Right hindlimb (tissue), 1 donor: Measurements from ENCODE around the gene NBEAL2.

Experiments used
- DNase-seq: peaks from one replicate; pipeline ENCODE4 v3.0.0-alpha.2; 2018

NBEAL2 gene

GRCh38 chr3:47000922-47001730, 21.7 kb downstream of the NBEAL2 start:
- DNase-seq = no peak

- no peak for DNase-seq
These were observed 22.3 kb downstream of the NBEAL2 start for GRCh38 chr3:47001731-47002170.

DNA sequence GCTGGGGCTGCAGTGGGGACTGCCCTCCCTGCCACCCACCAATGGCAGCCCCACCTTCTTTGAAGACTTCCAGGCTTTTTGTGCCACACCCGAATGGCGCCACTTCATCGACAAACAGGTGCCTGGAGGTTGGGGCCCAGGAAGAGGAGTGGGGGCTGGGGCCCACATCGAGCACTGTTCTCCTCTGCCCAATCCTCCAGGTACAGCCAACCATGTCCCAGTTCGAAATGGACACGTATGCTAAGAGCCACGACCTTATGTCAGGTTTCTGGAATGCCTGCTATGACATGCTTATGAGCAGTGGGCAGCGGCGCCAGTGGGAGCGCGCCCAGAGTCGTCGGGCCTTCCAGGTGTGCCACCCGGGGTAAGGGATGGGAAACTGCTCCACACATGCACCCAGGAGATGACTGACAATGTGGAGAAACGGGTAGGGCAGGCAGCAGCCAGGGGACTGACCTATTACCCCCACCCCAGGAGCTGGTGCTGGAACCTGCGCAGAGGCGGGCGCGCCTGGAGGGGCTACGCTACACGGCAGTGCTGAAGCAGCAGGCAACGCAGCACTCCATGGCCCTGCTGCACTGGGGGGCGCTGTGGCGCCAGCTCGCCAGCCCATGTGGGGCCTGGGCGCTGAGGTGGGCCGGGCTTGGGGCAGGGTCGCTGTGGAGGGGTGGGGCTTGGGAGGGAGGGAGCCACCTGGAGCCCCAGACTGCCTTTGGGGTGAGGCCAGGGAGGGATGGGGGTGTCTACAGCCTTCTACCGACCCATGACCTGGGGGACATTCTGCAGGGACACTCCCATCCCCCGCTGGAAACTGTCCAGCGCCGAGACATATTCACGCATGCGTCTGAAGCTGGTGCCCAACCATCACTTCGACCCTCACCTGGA, 22.9 kb downstream of the NBEAL2 start:
- DNase-seq = no peak

GRCh38 chr3:47003056-47003410, 23.6 kb downstream of the NBEAL2 start:
- DNase-seq = no peak

- no peak for DNase-seq
These were observed 24.2 kb downstream of the NBEAL2 start for GRCh38 chr3:47003461-47004368.

DNA sequence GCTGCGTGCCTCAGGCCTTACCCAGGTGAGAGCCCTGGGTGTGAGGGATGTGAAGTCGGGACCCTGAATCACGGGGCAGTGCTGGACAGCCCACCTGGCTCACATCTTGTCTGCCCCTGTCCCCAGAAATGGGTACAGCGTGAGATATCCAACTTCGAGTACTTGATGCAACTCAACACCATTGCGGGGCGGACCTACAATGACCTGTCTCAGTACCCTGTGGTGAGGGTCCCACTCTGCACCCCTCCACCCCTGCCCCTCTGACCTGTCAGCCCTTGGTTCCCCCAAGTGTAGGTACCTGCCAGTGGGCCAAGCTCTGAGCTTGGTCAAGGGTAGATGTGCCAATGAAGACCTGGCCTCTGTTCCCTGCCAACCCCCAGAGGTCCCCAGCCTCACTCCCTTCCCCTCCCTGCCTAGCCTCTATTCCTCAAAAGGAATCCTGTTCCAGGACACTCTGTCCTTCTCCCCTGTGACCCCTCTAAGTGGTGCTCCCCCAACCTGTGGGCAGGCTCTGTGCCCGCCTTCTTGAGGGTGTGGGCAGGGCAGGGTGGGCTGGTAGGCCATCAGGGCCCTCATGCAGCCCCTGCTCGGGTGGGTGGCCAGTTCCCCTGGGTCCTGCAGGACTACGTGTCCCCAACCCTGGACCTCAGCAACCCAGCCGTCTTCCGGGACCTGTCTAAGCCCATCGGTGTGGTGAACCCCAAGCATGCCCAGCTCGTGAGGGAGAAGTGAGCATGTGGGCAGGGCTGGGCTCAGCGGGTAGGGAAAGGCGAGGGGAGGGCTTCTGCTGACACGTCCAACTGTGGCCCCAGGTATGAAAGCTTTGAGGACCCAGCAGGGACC, 25.1 kb downstream of the NBEAL2 start:
- peak; percentile 18 for DNase-seq

GRCh38 chr3:47005212-47006144, 26.0 kb downstream of the NBEAL2 start:
- peak; percentile 18 for DNase-seq

DNA sequence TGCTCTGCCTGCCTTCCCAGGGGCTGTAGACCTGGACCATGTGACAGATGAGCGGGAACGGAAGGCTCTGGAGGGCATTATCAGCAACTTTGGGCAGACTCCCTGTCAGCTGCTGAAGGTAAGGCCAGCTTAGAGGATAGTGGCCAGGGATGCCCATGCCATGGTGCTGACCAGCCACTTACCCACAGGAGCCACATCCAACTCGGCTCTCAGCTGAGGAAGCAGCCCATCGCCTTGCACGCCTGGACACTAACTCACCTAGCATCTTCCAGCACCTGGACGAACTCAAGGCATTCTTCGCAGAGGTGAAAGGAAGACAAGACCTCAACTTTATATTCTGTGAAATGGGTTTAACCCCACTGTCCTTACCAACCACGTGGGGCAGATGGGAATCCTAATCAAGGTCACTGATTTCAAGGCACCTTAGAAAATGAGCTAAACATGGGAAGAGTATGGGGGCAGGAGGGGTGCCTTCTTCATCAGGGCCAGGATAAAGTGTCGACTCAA, 26.7 kb downstream of the NBEAL2 start:
- DNase-seq = peak; percentile 7

DNA sequence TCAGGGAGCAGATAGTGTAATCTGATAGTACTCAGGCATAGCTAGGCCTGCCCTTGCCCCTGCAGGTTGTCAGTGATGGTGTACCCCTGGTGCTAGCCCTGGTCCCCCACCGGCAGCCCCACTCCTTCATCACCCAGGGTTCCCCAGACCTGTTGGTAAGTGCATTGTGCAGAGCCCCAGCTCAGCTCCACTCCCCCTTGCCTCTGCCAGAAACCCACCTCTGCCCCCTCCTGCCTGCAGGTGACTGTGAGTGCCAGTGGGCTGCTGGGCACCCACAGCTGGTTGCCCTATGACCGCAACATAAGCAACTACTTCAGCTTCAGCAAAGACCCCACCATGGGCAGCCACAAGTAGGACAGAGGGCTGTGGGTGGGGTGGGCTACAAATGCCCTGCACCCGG, 27.5 kb downstream of the NBEAL2 start:
- DNase-seq = peak; percentile 13

DNA sequence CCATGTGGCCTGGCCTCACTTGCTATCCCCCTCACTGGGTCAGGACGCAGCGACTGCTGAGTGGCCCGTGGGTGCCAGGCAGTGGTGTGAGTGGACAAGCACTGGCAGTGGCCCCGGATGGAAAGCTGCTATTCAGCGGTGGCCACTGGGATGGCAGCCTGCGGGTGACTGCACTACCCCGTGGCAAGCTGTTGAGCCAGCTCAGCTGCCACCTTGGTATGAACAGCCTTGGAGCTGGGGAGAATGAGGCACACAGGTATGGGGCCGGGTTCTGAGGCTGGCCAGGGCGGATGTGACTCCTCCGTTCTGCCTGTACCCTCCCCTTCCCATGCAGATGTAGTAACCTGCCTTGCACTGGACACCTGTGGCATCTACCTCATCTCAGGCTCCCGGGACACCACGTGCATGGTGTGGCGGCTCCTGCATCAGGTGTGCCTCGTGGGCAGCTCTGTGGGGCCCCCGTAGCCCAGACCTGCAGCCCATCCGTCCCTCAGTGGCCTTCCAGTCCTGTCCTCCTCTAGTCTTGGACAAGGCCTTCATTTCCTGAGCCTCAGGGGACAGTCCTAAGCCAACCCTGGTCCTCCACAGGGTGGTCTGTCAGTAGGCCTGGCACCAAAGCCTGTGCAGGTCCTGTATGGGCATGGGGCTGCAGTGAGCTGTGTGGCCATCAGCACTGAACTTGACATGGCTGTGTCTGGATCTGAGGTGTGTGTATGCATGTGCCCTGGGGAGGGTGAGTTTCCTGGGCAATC, 28.2 kb downstream of the NBEAL2 start:
- no peak for DNase-seq

DNA sequence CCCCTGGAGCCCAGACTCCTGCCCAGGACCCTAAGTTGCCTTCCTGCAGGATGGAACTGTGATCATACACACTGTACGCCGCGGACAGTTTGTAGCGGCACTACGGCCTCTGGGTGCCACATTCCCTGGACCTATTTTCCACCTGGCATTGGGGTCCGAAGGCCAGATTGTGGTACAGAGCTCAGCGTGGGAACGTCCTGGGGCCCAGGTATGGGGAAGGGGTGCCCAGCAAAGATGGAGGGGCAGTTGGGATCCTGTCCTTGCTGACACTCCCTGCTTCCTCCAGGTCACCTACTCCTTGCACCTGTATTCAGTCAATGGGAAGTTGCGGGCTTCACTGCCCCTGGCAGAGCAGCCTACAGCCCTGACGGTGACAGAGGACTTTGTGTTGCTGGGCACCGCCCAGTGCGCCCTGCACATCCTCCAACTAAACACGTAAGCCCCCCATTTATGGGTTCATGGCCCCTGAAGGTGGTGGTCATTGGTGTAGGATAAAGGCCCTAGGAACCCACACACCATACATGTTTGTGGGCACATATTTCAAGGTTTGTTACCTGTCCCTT, 28.8 kb downstream of the NBEAL2 start:
- DNase-seq = peak; percentile 30

DNA sequence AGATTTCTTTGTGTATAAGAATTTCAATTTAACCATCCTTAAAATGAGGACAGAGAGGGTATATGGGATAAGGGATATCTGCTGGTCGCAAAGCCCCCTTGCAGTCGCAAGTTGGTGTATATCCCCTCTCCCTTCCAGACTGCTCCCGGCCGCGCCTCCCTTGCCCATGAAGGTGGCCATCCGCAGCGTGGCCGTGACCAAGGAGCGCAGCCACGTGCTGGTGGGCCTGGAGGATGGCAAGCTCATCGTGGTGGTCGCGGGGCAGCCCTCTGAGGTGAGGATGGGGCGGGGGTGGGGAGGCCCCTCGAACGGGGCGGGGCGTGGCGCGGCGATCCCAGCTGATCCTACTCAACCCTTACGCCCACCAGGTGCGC, 29.4 kb downstream of the NBEAL2 start:
- no peak for DNase-seq

DNA sequence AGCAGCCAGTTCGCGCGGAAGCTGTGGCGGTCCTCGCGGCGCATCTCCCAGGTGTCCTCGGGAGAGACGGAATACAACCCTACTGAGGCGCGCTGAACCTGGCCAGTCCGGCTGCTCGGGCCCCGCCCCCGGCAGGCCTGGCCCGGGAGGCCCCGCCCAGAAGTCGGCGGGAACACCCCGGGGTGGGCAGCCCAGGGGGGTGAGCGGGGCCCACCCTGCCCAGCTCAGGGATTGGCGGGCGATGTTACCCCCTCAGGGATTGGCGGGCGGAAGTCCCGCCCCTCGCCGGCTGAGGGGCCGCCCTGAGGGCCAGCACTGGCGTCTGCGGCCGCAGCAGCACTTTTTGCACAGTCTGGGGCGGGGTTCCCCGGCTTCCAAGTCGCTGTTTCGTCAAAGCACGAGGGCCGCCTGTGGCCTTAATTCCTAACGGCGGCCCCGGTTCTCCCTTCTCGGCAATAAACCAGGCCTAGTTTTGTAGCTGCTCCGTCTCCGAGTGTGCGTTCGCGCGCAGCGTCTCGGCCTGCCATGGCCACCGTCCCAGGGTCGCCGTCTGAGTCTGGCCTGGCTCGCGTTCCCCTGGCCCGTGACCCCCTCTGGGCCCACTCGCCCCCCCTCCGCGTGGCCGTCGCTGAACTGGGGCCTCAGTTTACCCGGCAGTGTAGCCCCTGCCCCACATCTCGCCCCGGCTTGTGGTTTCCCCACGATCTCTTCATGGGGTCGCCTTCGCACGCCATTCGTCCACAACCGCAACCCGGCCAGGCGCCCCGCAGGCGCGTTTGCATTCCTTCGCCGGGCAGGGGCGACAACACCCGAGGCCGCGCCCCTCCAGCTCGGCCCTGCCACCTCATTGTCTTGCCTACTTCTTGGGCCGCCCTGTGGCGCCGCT, 30.0 kb downstream of the NBEAL2 start:
- peak; percentile 95 for DNase-seq

DNA sequence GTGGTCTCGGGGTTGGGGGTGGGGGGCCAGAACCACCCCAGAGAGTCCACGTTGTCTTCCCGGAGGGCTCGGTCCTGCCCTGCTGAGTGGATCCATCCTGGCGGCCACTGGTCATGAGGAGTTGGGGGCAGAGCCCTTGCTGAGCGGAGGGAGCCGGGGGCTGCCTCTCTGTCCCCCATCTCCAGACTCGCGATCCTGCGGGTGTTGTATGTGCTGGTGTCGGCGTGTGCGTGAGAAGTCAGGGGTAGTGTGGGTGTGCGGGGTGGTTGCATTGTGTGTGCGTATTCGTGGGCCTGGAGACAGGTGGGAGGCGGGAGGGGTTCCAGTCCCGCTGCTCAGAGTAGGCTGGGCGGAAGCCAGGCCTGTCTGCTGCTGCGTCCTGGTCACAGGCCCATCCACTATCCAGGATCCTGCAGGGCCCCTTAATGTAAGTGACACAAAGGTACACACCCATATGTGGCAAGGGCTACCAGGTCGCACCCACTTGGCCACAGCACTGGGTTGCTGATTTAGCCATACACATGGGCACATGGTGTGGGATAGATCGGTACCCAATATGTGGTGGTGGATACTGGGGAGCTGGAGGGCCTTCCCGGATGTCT, 30.7 kb downstream of the NBEAL2 start:
- peak; percentile 51 for DNase-seq

- DNase-seq = no peak
These were observed 31.4 kb downstream of the NBEAL2 start for GRCh38 chr3:47010910-47011309.

GRCh38 chr3:47011371-47011770, 31.9 kb downstream of the NBEAL2 start:
- DNase-seq = no peak

- DNase-seq = no peak
These were observed 33.1 kb downstream of the NBEAL2 start for GRCh38 chr3:47012342-47013230.
